GM12865 (cell line): ENCODE results near the gene CTSE.
"Not testable (repeated sequence)": the region's sequence is repeated elsewhere in the genome, so short reads cannot be mapped to it uniquely, and the experiment has no call there.

ENCODE experiments used
- DNase-seq: peaks from one replicate; pipeline ENCODE4 v3.0.0; 2010; ENCODE audit warnings: low read depth
- H3K4me3 ChIP-seq: 2 replicates; pipeline ENCODE4 v1.5.1; 2011; ENCODE audit warnings: mild to moderate bottlenecking, low read depth, low read length, control low read depth
- CTCF ChIP-seq: IDR thresholded peaks from 2 replicates; pipeline ENCODE4 v1.5.1; 2011; ENCODE audit warnings: low read length, control low read depth, low read depth, inconsistent platforms; ENCODE audit not compliant: insufficient read depth; ENCODE audit errors: missing control alignments

CTSE gene

GRCh38 chr1:206023695-206024094 lies at the start of gene CTSE:
CTSE (minus strand) TSS chr1:206023895; CDS start chr1:206023791, 104 bp downstream.
- no peak for DNase-seq
- H3K4me3 ChIP-seq, result no peak within 1 kb of the TSS
- no peak for TF ChIP-seq CTCF

DNA sequence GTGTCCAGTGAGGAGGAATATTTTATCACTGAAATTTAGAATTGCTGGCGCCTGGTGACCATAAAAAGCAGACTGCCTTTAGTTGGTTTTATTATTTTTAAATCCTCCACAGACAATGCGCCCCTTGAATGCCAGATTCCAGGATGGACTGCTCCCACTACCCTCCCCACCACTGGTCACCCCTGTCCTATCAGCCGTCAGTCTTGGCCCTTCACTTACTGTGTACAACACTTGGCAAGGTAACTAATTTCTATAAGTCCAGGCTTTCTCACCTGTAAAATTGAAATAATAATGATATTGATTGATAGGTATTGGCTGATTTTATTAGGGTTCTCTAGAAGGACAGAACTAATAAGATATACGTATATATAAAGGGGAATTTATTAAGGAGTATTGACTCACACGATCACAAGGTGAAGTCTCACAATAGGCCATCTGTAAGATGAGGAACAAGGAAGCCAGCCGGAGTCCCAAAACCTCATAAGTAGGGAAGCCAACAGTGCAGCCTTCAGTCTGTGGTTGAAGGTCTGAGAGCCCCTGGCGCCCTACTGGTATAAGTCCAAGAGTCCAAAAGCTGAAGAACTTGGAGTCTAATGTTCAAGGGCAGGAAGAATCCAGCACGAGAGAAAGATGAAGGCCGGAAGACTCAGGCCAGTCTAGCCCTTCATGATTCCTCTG lies 47.1 kb upstream of the CTSE start:
- no peak overlapping the region for H3K4me3 ChIP-seq
- no peak for DNase-seq
- no peak for TF ChIP-seq CTCF

GRCh38 chr1:206068314-206068713 lies 44.6 kb upstream of the CTSE start:
- no peak for DNase-seq
- TF ChIP-seq CTCF, result no peak
- H3K4me3 ChIP-seq, result no peak overlapping the region

DNA sequence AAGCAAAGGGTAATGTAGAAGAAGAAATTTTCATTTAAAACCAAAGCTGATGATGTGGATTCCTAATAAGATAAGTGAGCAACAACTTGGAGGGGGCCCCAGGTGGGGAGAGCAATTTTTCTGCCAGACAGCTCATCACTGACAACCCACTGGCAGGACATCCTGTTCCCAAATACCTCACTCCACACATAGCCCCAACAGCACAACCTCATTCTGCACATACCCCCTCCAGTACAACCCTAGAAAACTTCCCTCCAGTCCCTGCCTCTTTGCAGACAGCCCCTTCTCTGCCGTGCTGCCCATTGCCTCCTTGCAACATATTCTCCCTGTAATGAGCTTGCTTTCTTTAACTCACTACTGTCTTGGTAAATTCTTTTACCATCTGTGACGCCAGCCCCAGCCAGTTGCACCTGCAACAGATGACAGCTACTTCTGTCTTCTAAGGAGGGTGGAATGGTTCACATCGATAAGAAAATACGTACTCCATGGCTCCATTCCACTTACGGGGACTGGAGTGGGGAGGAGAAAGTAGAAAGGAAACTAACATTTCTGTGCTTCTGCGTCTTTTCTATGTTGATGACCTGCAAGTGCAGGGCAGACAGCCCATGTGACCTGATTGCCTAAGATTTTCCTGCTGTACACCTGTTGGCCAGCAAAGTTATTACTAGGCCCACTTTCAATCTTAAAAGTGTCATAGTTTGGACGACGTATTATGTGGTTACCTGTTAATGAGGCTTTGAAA lies 44.0 kb upstream of the CTSE start:
- TF ChIP-seq CTCF, result no peak
- peak; percentile 48 for DNase-seq
- no peak overlapping the region for H3K4me3 ChIP-seq

GRCh38 chr1:206066479-206067171 lies 42.9 kb upstream of the CTSE start:
- TF ChIP-seq CTCF, result no peak
- no peak overlapping the region for H3K4me3 ChIP-seq
- peak; percentile 78 for DNase-seq

- TF ChIP-seq CTCF, result no peak
- H3K4me3 ChIP-seq, result no peak overlapping the region
- no peak for DNase-seq
These were observed 42.0 kb upstream of the CTSE start for GRCh38 chr1:206065547-206066145.

DNA sequence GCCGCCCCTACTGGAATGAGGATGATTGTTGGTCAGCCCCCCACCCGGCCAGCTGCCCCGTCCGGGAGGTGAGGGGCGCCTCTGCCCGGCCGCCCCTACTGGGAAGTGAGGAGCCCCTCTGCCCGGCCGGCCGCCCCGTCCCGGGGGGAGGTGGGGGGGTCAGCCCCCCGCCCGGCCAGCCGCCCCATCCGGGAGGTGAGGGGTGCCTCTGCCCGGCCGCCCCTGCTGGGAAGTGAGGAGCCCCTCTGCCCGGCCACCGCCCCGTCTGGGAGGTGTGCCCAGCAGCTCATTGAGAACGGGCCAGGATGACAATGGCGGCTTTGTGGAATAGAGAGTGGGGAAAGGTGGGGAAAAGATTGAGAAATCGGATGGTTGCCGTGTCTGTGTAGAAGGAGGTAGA lies 40.8 kb upstream of the CTSE start:
- not testable (repeated sequence) for DNase-seq, H3K4me3 ChIP-seq

GRCh38 chr1:206064001-206064400 lies 40.3 kb upstream of the CTSE start:
- not testable (repeated sequence) for DNase-seq, H3K4me3 ChIP-seq
